AG04450 (cell line): ENCODE results near the gene COL19A1. TPM values are rescaled to one million over a fixed set of nuclear protein-coding genes. Genes with fewer than 3 reads are reported as not detected.

Experiments
- CTCF ChIA-PET: fragments of 300-600, 350-600 bp; formaldehyde crosslinking; extraction: SDS; loops from one replicate; lab custom pipeline; 2022; ENCODE audit warnings: antibody characterized with exemption, inconsistent platforms; lab: Charles Lee
- POLR2A ChIA-PET: fragments of 350-600 bp; formaldehyde crosslinking; extraction: SDS; loops from one replicate; lab custom pipeline; 2021; ENCODE audit warnings: antibody characterized with exemption, inconsistent platforms; lab: Yijun Ruan, JAX
- DNase-seq: peaks from one replicate; pipeline ENCODE4 v3.0.0-alpha.2; 2011; ENCODE audit warnings: low read depth, low spot score
- H3K27ac ChIP-seq: one replicate; pipeline ENCODE4 v1.5.1; 2012; ENCODE audit warnings: low read depth, low read length, control low read depth
- H3K27me3 ChIP-seq: one replicate; pipeline ENCODE4 v1.6.0; 2012; ENCODE audit warnings: low read length; ENCODE audit not compliant: control insufficient read depth, insufficient read depth
- H3K4me3 ChIP-seq: 2 replicates; pipeline ENCODE4 v1.5.1; 2011; ENCODE audit warnings: mild to moderate bottlenecking, low read depth, low read length, control low read depth
- H3K9me3 ChIP-seq: 2 replicates; pipeline ENCODE4 v1.5.1; 2012; ENCODE audit warnings: low read length; ENCODE audit not compliant: control insufficient read depth, insufficient read depth
- CTCF ChIP-seq: IDR thresholded peaks from 2 replicates; pipeline ENCODE4 v1.5.1; 2011; ENCODE audit warnings: low read depth, low read length, control low read depth, inconsistent platforms
- polyA plus RNA-seq: library from polyadenylated mRNA; depleted of rRNA; stranded (reverse); fragments of >200 nt; gene quantifications from 2 replicates; pipeline ENCODE4 v1.2.3, GENCODE V29; 2011

COL19A1 gene
- polyA plus RNA-seq, 1 experiment: 0.09 TPM

GRCh38 chr6:69846770-69847491 is 19.4 kb upstream of the COL19A1 start:
- no peaks in the 10 kb centered on the region for H3K27me3 ChIP-seq
- no peak for TF ChIP-seq CTCF
- no peaks in the 10 kb centered on the region for H3K9me3 ChIP-seq
- no peak overlapping the region for H3K4me3 ChIP-seq
- POLR2A ChIA-PET: no interaction called here
- no peak overlapping the region for H3K27ac ChIP-seq
- CTCF ChIA-PET: interaction anchor here (0.6 to 2.6 kb wide), 3 partner anchors 11 to 643 kb away, joined by 3 to 9 read pairs (median 3); no protein-coding TSS in a partner anchor
- DNase-seq: no peak

GRCh38 chr6:69847492-69847788 is 18.9 kb upstream of the COL19A1 start:
- Histone ChIP-seq H3K9me3 (no peaks in the 10 kb centered on the region), H3K27me3 (no peaks in the 10 kb centered on the region), H3K4me3 (no peak overlapping the region), H3K27ac (no peak overlapping the region)
- ChIA-PET POLR2A (no interaction called here), CTCF (interaction anchor here (0.6 to 2.6 kb wide), 3 partner anchors 12 to 644 kb away, joined by 3 to 9 read pairs (median 5); no protein-coding TSS in a partner anchor)
- DNase-seq: no peak
- no peak for TF ChIP-seq CTCF

- DNase-seq: no peak
- ChIA-PET POLR2A (no interaction called here), CTCF (interaction anchor here (2.6 kb wide), 1 partner anchor 13 kb away, joined by 9 read pairs; no protein-coding TSS in a partner anchor)
- no peaks in the 10 kb centered on the region for H3K27me3 ChIP-seq
- no peak for TF ChIP-seq CTCF
- H3K9me3 ChIP-seq: no peaks in the 10 kb centered on the region
- H3K4me3 ChIP-seq: no peak overlapping the region
- H3K27ac ChIP-seq: no peak overlapping the region
Observed at GRCh38 chr6:69848552-69848951, 17.8 kb upstream of the COL19A1 start.

- Histone ChIP-seq H3K9me3 (no peaks in the 10 kb centered on the region), H3K4me3 (no peak overlapping the region), H3K27me3 (no peaks in the 10 kb centered on the region), H3K27ac (no peak overlapping the region)
- POLR2A ChIA-PET: no interaction called here
- CTCF ChIA-PET: interaction anchor here (2.1 kb wide), 1 partner anchor 56 kb away, joined by 11 read pairs; the partner anchor contains the start of gene LMBRD1
- TF ChIP-seq CTCF: no peak
- no peak for DNase-seq
Observed at GRCh38 chr6:69852706-69853105, 13.7 kb upstream of the COL19A1 start.

GRCh38 chr6:69861986-69862385 is 4.4 kb upstream of the COL19A1 start:
- POLR2A ChIA-PET: no interaction called here
- no peak overlapping the region for H3K4me3 ChIP-seq
- no peak for DNase-seq
- no peak for TF ChIP-seq CTCF
- peaks cover 4% of the 10 kb centered on the region for H3K27me3 ChIP-seq
- no peaks in the 10 kb centered on the region for H3K9me3 ChIP-seq
- H3K27ac ChIP-seq: no peak overlapping the region
- CTCF ChIA-PET: interaction anchor here (1.0 kb wide), 1 partner anchor 246 kb away, joined by 3 read pairs; no protein-coding TSS in a partner anchor
